ENCODE data around the gene RRAD.

RRAD gene

DNA sequence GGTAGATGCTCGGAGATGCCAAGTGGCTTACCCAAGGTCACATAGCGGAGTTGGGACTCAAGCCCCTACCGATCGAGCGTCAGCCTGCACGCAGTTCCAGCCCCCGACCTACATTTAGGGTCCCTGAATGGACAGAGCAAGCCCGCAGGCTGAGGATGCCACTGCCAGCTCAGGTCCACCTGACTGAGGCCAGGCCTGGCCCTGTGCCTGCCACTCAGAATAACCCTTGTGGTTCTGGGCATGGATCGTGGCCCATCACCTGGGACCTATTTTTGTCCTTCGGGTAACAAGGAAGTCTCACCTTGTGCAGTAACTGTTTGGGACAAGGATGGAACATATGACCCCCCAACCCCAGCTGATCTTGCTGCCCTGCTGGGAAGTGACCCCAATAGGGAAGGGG lies 23.7 kb downstream of the RRAD start:
- Histone ChIP-seq H3K79me2 (ENCODE audit: control insufficient read depth, low read length) (no peaks in the 10 kb centered on the region), H3K27ac (ENCODE audit: low read depth, low read length) (no peak overlapping the region), H3F3A (ENCODE audit: control insufficient read depth, insufficient read depth) (no peaks in the 10 kb centered on the region), H3K9me2 (replicated peaks; ENCODE audit: control insufficient read depth, low read length) (no peaks in the 10 kb centered on the region), H3K27me3 (ENCODE audit: control insufficient read depth, low read length) (no peaks in the 10 kb centered on the region), H3K9me3 (ENCODE audit: control insufficient read depth, insufficient read depth, low read length) (no peaks in the 10 kb centered on the region), H4K20me1 (ENCODE audit: control insufficient read depth, insufficient read depth, low read depth, low read length) (no peaks in the 10 kb centered on the region), H3K4me2 (ENCODE audit: low read length) (no peak overlapping the region), H3K36me3 (ENCODE audit: control insufficient read depth, low read length) (no peaks in the 10 kb centered on the region), H3K4me1 (ENCODE audit: control insufficient read depth, low read length) (peaks cover 5% of the 10 kb centered on the region; the same call in 1 of the 2 replicates), H3K4me3 (ENCODE audit: low read length) (no peak overlapping the region)
- no peak for TF ChIP-seq CTCF (IDR thresholded peaks at IDR 0.05; ENCODE audit: low read depth, low read length, poor library complexity, severe bottlenecking)
- TF ChIP-seq EZH2phosphoT487 (IDR thresholded peaks at IDR 0.05; ENCODE audit: borderline replicate concordance, low read length): no peak

DNA sequence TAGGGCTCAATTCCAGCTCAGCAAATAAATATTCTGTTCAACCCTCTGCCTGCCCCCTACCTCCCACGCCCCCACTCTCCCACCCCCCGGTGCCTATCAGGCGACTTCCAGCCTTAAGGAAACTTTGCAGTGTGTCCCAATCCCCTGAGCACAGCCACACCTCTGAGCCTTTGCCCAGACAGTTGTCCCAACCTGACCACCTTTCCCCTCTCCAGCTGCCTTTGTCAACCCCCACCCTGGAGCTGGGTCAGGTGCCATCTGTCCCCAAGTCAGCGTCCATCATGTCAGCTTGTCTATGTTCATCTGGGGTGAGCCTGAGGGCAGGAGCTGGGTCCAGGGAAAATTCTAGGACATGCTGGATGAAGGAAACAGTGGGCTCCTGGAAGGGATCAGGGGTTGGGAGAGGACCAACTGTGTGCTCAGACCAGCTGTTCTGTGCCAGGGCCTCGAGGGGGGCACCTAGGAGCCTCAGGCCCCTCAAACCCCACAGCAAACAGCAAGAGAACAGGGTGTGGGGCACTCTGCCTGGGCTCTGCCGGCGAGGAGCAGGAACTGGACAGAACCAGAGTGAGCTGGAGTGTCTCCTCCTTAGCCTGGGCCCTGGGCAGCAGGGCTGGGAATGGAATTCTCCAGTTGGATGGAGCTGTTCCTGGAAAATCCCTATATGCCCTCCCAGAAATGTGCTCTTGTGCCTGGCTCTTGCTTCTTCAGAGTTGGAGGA lies 24.5 kb downstream of the RRAD start:
- Histone ChIP-seq H3K4me3 (ENCODE audit: low read length) (no peak overlapping the region), H3K27me3 (ENCODE audit: control insufficient read depth, low read length) (no peaks in the 10 kb centered on the region), H3K9me3 (ENCODE audit: control insufficient read depth, insufficient read depth, low read length) (no peaks in the 10 kb centered on the region), H3K4me1 (ENCODE audit: control insufficient read depth, low read length) (peaks cover 4% of the 10 kb centered on the region; the same call in 1 of the 2 replicates), H3K9me2 (replicated peaks; ENCODE audit: control insufficient read depth, low read length) (no peaks in the 10 kb centered on the region), H3K79me2 (ENCODE audit: control insufficient read depth, low read length) (no peaks in the 10 kb centered on the region), H3K27ac (ENCODE audit: low read depth, low read length) (no peak overlapping the region), H4K20me1 (ENCODE audit: control insufficient read depth, insufficient read depth, low read depth, low read length) (no peaks in the 10 kb centered on the region), H3K4me2 (ENCODE audit: low read length) (no peak overlapping the region), H3F3A (ENCODE audit: control insufficient read depth, insufficient read depth) (no peaks in the 10 kb centered on the region), H3K36me3 (ENCODE audit: control insufficient read depth, low read length) (no peaks in the 10 kb centered on the region)
- TF ChIP-seq EZH2phosphoT487 (IDR thresholded peaks at IDR 0.05; ENCODE audit: borderline replicate concordance, low read length) (no peak), CTCF (IDR thresholded peaks at IDR 0.05; ENCODE audit: low read depth, low read length, poor library complexity, severe bottlenecking) (no peak)

DNA sequence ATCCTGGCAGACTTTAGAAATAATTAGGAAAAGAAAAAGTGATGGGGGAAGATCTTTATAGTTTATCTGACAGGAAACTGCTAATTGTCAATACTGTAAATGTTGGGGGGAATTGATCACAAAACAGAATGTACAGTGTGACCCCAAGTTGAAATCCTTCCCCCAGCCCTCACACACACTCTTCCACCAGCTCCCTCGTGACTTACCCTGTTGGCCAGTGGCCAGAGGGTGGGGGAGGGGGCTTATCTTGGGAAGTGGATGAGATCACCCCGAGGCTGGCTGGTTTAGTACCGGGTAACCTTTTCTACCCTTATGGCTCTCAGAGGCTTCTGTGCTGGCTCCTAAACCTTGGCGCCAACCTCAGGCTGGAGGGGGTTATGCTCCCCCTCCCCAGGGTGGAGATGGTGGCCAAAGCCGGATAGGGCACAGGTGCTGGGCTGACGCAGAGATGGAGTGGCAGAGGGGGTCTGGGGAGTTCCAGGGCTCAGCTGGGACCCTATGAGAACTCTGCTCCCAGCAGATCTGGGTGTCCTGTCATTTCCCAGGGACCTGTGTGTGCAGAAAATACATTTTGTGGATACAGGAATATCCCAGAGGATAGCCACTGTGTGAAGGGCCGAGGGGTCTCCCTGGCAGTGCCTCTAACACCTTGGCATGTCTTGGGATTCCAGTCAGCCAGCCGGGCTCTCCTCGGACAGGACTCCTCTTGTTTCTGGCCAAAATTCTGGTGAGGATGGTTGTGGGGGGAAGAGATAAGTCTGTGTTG lies 25.2 kb downstream of the RRAD start:
- Histone ChIP-seq H3K4me3 (ENCODE audit: low read length) (no peak overlapping the region), H3K27ac (ENCODE audit: low read depth, low read length) (no peak overlapping the region)

More for the DNA sequence above, 25.2 kb downstream of the RRAD start:
- H3K4me1 ChIP-seq (ENCODE audit: control insufficient read depth, low read length): no peaks in the 10 kb centered on the region
- no peak overlapping the region for H3K4me2 ChIP-seq (ENCODE audit: low read length)
- no peaks in the 10 kb centered on the region for H3F3A ChIP-seq (ENCODE audit: control insufficient read depth, insufficient read depth)
- no peaks in the 10 kb centered on the region for H3K27me3 ChIP-seq (ENCODE audit: control insufficient read depth, low read length)
- no peaks in the 10 kb centered on the region for H3K79me2 ChIP-seq (ENCODE audit: control insufficient read depth, low read length)
- H4K20me1 ChIP-seq (ENCODE audit: control insufficient read depth, insufficient read depth, low read depth, low read length): no peaks in the 10 kb centered on the region
- TF ChIP-seq CTCF (IDR thresholded peaks at IDR 0.05; ENCODE audit: low read depth, low read length, poor library complexity, severe bottlenecking) (no peak), EZH2phosphoT487 (IDR thresholded peaks at IDR 0.05; ENCODE audit: borderline replicate concordance, low read length) (no peak)
- H3K9me2 ChIP-seq (replicated peaks; ENCODE audit: control insufficient read depth, low read length): no peaks in the 10 kb centered on the region
- H3K36me3 ChIP-seq (ENCODE audit: control insufficient read depth, low read length): no peaks in the 10 kb centered on the region
- no peaks in the 10 kb centered on the region for H3K9me3 ChIP-seq (ENCODE audit: control insufficient read depth, insufficient read depth, low read length)

Measured in DOHH2 (cell line).